IMR-90 (cell line): ENCODE data around the gene PHF8. TPM values are rescaled to one million over a fixed set of nuclear protein-coding genes. Genes with fewer than 3 reads are reported as not detected.

Experiments
- ATAC-seq: fragments of 200-7000 bp; cut with Tn5 transposase; 2 replicates; pipeline ENCODE4 v1.9.1; 2020; ENCODE audit warnings: low read depth, mild to moderate bottlenecking, moderate library complexity
- BruUV-seq: library from RNA; stranded (reverse); fragments of 400-500 nt; replicated peaks from 2 replicates; lab custom pipeline; 2021; lab: Mats Ljungman, UMichigan
- CTCF ChIA-PET: fragments of 300-600 bp; formaldehyde crosslinking; extraction: SDS; loops from one replicate; lab custom pipeline; 2021; ENCODE audit warnings: antibody characterized with exemption; lab: Yijun Ruan, JAX
- POLR2A ChIA-PET: fragments of 300-600 bp; sonication (Branson Sonifier 250); formaldehyde crosslinking; loops from one replicate; lab custom pipeline; 2022; ENCODE audit warnings: antibody characterized with exemption; ENCODE audit not compliant: unreplicated experiment; lab: Charles Lee
- DNase-seq: peaks from one replicate; pipeline ENCODE4 v3.0.0; 2013
- H2AFZ ChIP-seq: replicated peaks from 2 replicates; pipeline ENCODE3; 2013; ENCODE audit warnings: low read length, mild to moderate bottlenecking; ENCODE audit not compliant: poor library complexity
- H2AK5ac ChIP-seq: 2 replicates; pipeline ENCODE4 v1.6.1; 2013; ENCODE audit warnings: low read depth, low read length, inconsistent platforms
- H2AK9ac ChIP-seq: replicated peaks from 2 replicates; pipeline ENCODE3; 2013; ENCODE audit warnings: mild to moderate bottlenecking, low read depth, low read length, moderate library complexity; ENCODE audit not compliant: poor library complexity
- H2BK120ac ChIP-seq: 2 replicates; pipeline ENCODE4 v1.6.1; 2013; ENCODE audit warnings: low read depth, low read length, inconsistent platforms
- H2BK15ac ChIP-seq: 3 replicates; pipeline ENCODE4 v1.6.1; 2013; ENCODE audit warnings: low read depth, low read length, inconsistent platforms
- H2BK20ac ChIP-seq: 2 replicates; pipeline ENCODE4 v1.6.1; 2013; ENCODE audit warnings: low read depth, mild to moderate bottlenecking, inconsistent platforms, low read length, moderate library complexity
- H2BK5ac ChIP-seq: 2 replicates; pipeline ENCODE4 v1.6.1; 2013; ENCODE audit warnings: mild to moderate bottlenecking, low read depth, low read length, inconsistent platforms; ENCODE audit not compliant: poor library complexity, severe bottlenecking
- H3K14ac ChIP-seq: replicated peaks from 2 replicates; pipeline ENCODE4 v1.6.1; 2013; ENCODE audit warnings: low read depth, low read length, inconsistent platforms
- H3K18ac ChIP-seq: 2 replicates; pipeline ENCODE4 v1.6.1; 2013; ENCODE audit warnings: low read depth, low read length, control low read depth
- H3K23ac ChIP-seq: 2 replicates; pipeline ENCODE4 v1.6.1; 2013; ENCODE audit warnings: low read depth, low read length, inconsistent platforms
- H3K27ac ChIP-seq: 2 replicates; pipeline ENCODE4 v1.5.1; 2013; ENCODE audit warnings: mild to moderate bottlenecking, control low read depth, low read length; ENCODE audit not compliant: insufficient read depth
- H3K27me3 ChIP-seq: 2 replicates; pipeline ENCODE4 v1.6.1; 2013; ENCODE audit warnings: low read length; ENCODE audit not compliant: control insufficient read depth, insufficient read depth
- H3K36me3 ChIP-seq: 2 replicates; pipeline ENCODE4 v1.6.1; 2013; ENCODE audit warnings: low read length, mixed read lengths; ENCODE audit not compliant: control insufficient read depth, insufficient read depth
- H3K4ac ChIP-seq: 2 replicates; pipeline ENCODE4 v1.6.1; 2013; ENCODE audit warnings: low read depth, low read length, inconsistent platforms
- H3K4me1 ChIP-seq: 2 replicates; pipeline ENCODE4 v1.6.1; 2013; ENCODE audit warnings: low read length, mixed read lengths; ENCODE audit not compliant: control insufficient read depth, insufficient read depth
- H3K4me2 ChIP-seq: 2 replicates; pipeline ENCODE4 v1.6.1; 2013; ENCODE audit warnings: low read depth, mild to moderate bottlenecking, control low read depth, low read length, moderate library complexity
- H3K4me3 ChIP-seq: 2 replicates; pipeline ENCODE4 v1.5.1; 2013; ENCODE audit warnings: low read depth, mild to moderate bottlenecking, control low read depth, low read length, moderate library complexity; ENCODE audit not compliant: insufficient read depth
- H3K56ac ChIP-seq: 2 replicates; pipeline ENCODE4 v1.6.1; 2013; ENCODE audit warnings: low read length, inconsistent platforms; ENCODE audit not compliant: insufficient read depth; ENCODE audit errors: extremely low read depth
- H3K79me1 ChIP-seq, 2 experiments: 2 replicates each; pipeline ENCODE4 v1.6.1; 2013; ENCODE audit warnings: low read length in 2 of 2, inconsistent platforms in 1 of 2, low read depth in 1 of 2
- H3K9ac ChIP-seq: 2 replicates; pipeline ENCODE4 v1.6.1; 2013; ENCODE audit warnings: low read depth, low read length, control low read depth
- H3K9me1 ChIP-seq: 2 replicates; pipeline ENCODE4 v1.6.1; 2013; ENCODE audit warnings: low read length, inconsistent platforms; ENCODE audit not compliant: insufficient read depth
- H3K9me3 ChIP-seq: 2 replicates; pipeline ENCODE4 v1.6.1; 2013; ENCODE audit warnings: low read length; ENCODE audit not compliant: control insufficient read depth, insufficient read depth
- H4K20me1 ChIP-seq: 2 replicates; pipeline ENCODE4 v1.6.1; 2013; ENCODE audit warnings: low read length, inconsistent platforms; ENCODE audit not compliant: insufficient read depth
- H4K5ac ChIP-seq: 2 replicates; pipeline ENCODE4 v1.6.1; 2013; ENCODE audit warnings: mild to moderate bottlenecking, low read depth, low read length, control low read depth
- H4K8ac ChIP-seq, 2 experiments: 2 replicates each; pipeline ENCODE4 v1.6.1; 2013; ENCODE audit warnings: low read depth in 2 of 2, low read length in 2 of 2, control low read depth in 1 of 2, inconsistent platforms in 1 of 2
- H4K91ac ChIP-seq: 2 replicates; pipeline ENCODE4 v1.6.1; 2013; ENCODE audit warnings: low read depth, low read length, inconsistent platforms; ENCODE audit not compliant: insufficient read depth
- ELK1 ChIP-seq: fragments of 150-350 bp; IDR thresholded peaks from 2 replicates; pipeline ENCODE4 v1.6.1; 2016; ENCODE audit warnings: low read depth, mild to moderate bottlenecking, low read length, moderate library complexity, borderline replicate concordance
- POLR2A ChIP-seq: IDR thresholded peaks from 2 replicates; pipeline ENCODE4 v1.6.1; 2012; ENCODE audit warnings: mild to moderate bottlenecking, low read depth, low read length
- USF2 ChIP-seq: fragments of 150-350 bp; IDR thresholded peaks from 2 replicates; pipeline ENCODE4 v1.6.1; 2017; ENCODE audit warnings: mild to moderate bottlenecking, antibody characterized with exemption, low read length, low read depth
- dilution Hi-C: fragments of 300-500 bp; cut with HindIII; formaldehyde crosslinking; loops from one replicate; pipeline ENCODE4 v1.14.3; 2018; ENCODE audit warnings: low sequenced_read_pairs; ENCODE audit not compliant: unreplicated experiment
- in situ Hi-C: fragments of 300-500 bp; cut with MboI; formaldehyde crosslinking; loops from 3 replicates; pipeline ENCODE4 v1.14.3; 2019; ENCODE audit warnings: low sequenced_read_pairs, inconsistent platforms, mixed read lengths
- intact Hi-C: fragments of 100-400 bp; cut with micrococcal nuclease; formaldehyde crosslinking; loops from 2 replicates; pipeline ENCODE4 v1.10.0; 2022
- polyA plus RNA-seq, 3 experiments: library from polyadenylated mRNA; depleted of rRNA; stranded (reverse); fragments of >200 nt; gene quantifications; 2 replicates each; pipeline ENCODE4 v1.2.3, GENCODE V29; 2012; ENCODE audit warnings: low replicate concordance in 1 of 3
- total RNA-seq: library from RNA; depleted of rRNA; stranded (reverse); fragments of >200 nt; gene quantifications from 2 replicates; pipeline ENCODE4 v1.2.3, GENCODE V29; 2012

PHF8 gene
- total and polyA plus RNA-seq, 2 of the 4 experiments (the other 2 are of a cell fraction), result 12.8 to 15.2 TPM

- Histone ChIP-seq H3K27me3 (no peaks in the 10 kb centered on the region; the same call in 1 of the 2 replicates), H4K20me1 (no peaks in the 10 kb centered on the region), H2BK20ac (no peak overlapping the region), H3K23ac (no peak overlapping the region), H4K91ac (no peak overlapping the region), H2AK5ac (no peak overlapping the region), H3K56ac (no peak overlapping the region), H2BK120ac (no peak overlapping the region), H4K5ac (no peak overlapping the region), H2AK9ac (no peak overlapping the region), H4K8ac (no peak overlapping the region), H2AFZ (no peak overlapping the region), H3K18ac (no peak overlapping the region), H2BK5ac (no peak overlapping the region), H3K14ac (no peak overlapping the region), H3K4me1 (no peaks in the 10 kb centered on the region), H3K4me3 (no peak overlapping the region), H3K9me3 (no peaks in the 10 kb centered on the region), H2BK15ac (no peak overlapping the region), H3K36me3 (no peaks in the 10 kb centered on the region), H3K9me1 (no peaks in the 10 kb centered on the region), H3K4me2 (no peak overlapping the region), H3K27ac (no peak overlapping the region), H3K79me1 (no peaks in the 10 kb centered on the region), H3K4ac (no peak overlapping the region), H3K9ac (no peak overlapping the region)
- in situ Hi-C loops (no loop called here), dilution Hi-C loops (no loop called here), intact Hi-C loops (no loop called here)
- ATAC-seq, result no peak
- TF ChIP-seq ELK1 (no peak), USF2 (no peak), POLR2A (no peak)
- ChIA-PET CTCF (no interaction called here), POLR2A (no interaction called here)
- no peak for DNase-seq
- no TSS peak for BruUV-seq
These were observed 125.6 kb downstream of the PHF8 start for GRCh38 chrX:53918702-53919101.
